ENCODE results near the gene DYNC1H1.

Gene DYNC1H1

GRCh38 chr14:101945171-101945570, 19.2 kb upstream of the DYNC1H1 start:
- no peak for DNase-seq

GRCh38 chr14:101947577-101947903, 16.8 kb upstream of the DYNC1H1 start:
- DNase-seq: peak in 1 of 2 experiments; percentile 71

- DNase-seq: peak; percentile 99
These were observed 16.3 kb upstream of the DYNC1H1 start for GRCh38 chr14:101947904-101948665.

GRCh38 chr14:101948666-101949216, 15.6 kb upstream of the DYNC1H1 start:
- no peak for DNase-seq

- DNase-seq: no peak
These were observed 14.3 kb upstream of the DYNC1H1 start for GRCh38 chr14:101950100-101950499.

GRCh38 chr14:101950516-101951215, 13.7 kb upstream of the DYNC1H1 start:
- DNase-seq: no peak

- no peak for DNase-seq
These were observed 11.2 kb upstream of the DYNC1H1 start for GRCh38 chr14:101953151-101953550.

GRCh38 chr14:101954501-101954900, 9.9 kb upstream of the DYNC1H1 start:
- DNase-seq: no peak

- DNase-seq: no peak
These were observed 8.6 kb upstream of the DYNC1H1 start for GRCh38 chr14:101955695-101956161.

GRCh38 chr14:101956179-101956885, 8.0 kb upstream of the DYNC1H1 start:
- DNase-seq: no peak

- DNase-seq: no peak
These were observed 6.8 kb upstream of the DYNC1H1 start for GRCh38 chr14:101957406-101958234.

GRCh38 chr14:101958418-101959180, 5.8 kb upstream of the DYNC1H1 start:
- DNase-seq: no peak

- DNase-seq: no peak
These were observed 5.1 kb upstream of the DYNC1H1 start for GRCh38 chr14:101959277-101959676.

- no peak for DNase-seq
These were observed 4.1 kb upstream of the DYNC1H1 start for GRCh38 chr14:101960225-101960624.

- peak in 1 of 2 experiments; percentile 53 for DNase-seq
These were observed 3.2 kb upstream of the DYNC1H1 start for GRCh38 chr14:101961011-101961721.

- no peak for DNase-seq
These were observed 2.4 kb upstream of the DYNC1H1 start for GRCh38 chr14:101961746-101962502.

- DNase-seq: peak in 1 of 2 experiments; percentile 27
These were observed 1.9 kb upstream of the DYNC1H1 start for GRCh38 chr14:101962503-101962874.

- no peak for DNase-seq
These were observed 1.3 kb upstream of the DYNC1H1 start for GRCh38 chr14:101963052-101963451.

GRCh38 chr14:101963656-101964296, 597 bp upstream of the DYNC1H1 start:
- no peak for DNase-seq

- DNase-seq: peak in 1 of 2 experiments; percentile 37
These were observed 790 bp downstream of the DYNC1H1 start for GRCh38 chr14:101965181-101965544.
